NT2/D1 (cell line): ENCODE data around the gene TPP1.

Experiments
- DNase-seq: peaks from one replicate; pipeline ENCODE4 v3.0.0-alpha.2; 2011; ENCODE audit warnings: low read depth, low spot score
- H3K27me3 ChIP-seq: 2 replicates; pipeline ENCODE4 v1.6.0; 2011; ENCODE audit warnings: mild to moderate bottlenecking; ENCODE audit not compliant: insufficient read length, insufficient read depth
- H3K36me3 ChIP-seq: 2 replicates; pipeline ENCODE4 v1.6.1; 2011; ENCODE audit warnings: mild to moderate bottlenecking, low read length, mixed read lengths; ENCODE audit not compliant: insufficient read depth, insufficient read length
- H3K4me1 ChIP-seq: 2 replicates; pipeline ENCODE4 v1.5.1; 2011; ENCODE audit not compliant: insufficient read depth, insufficient read length
- H3K4me3 ChIP-seq: 2 replicates; pipeline ENCODE4 v1.5.1; 2011; ENCODE audit warnings: low read depth; ENCODE audit not compliant: insufficient read length
- H3K9ac ChIP-seq: 2 replicates; pipeline ENCODE4 v1.6.0; 2011; ENCODE audit warnings: low read depth; ENCODE audit not compliant: insufficient read length
- H3K9me3 ChIP-seq: 2 replicates; pipeline ENCODE4 v1.5.1; 2011; ENCODE audit warnings: mild to moderate bottlenecking, low read length; ENCODE audit not compliant: insufficient read depth
- SUZ12 ChIP-seq: IDR thresholded peaks from 2 replicates; pipeline ENCODE4 v1.6.1; 2011; ENCODE audit not compliant: insufficient read length, insufficient read depth; ENCODE audit errors: extremely low read depth
- YY1 ChIP-seq: IDR thresholded peaks from 2 replicates; pipeline ENCODE4 v1.6.1; 2011; ENCODE audit not compliant: insufficient read length, insufficient read depth
- ZNF274 ChIP-seq: IDR thresholded peaks from 2 replicates; pipeline ENCODE4 v1.6.1; 2011; ENCODE audit warnings: mild to moderate bottlenecking, low read depth, low read length

Gene TPP1

DNA sequence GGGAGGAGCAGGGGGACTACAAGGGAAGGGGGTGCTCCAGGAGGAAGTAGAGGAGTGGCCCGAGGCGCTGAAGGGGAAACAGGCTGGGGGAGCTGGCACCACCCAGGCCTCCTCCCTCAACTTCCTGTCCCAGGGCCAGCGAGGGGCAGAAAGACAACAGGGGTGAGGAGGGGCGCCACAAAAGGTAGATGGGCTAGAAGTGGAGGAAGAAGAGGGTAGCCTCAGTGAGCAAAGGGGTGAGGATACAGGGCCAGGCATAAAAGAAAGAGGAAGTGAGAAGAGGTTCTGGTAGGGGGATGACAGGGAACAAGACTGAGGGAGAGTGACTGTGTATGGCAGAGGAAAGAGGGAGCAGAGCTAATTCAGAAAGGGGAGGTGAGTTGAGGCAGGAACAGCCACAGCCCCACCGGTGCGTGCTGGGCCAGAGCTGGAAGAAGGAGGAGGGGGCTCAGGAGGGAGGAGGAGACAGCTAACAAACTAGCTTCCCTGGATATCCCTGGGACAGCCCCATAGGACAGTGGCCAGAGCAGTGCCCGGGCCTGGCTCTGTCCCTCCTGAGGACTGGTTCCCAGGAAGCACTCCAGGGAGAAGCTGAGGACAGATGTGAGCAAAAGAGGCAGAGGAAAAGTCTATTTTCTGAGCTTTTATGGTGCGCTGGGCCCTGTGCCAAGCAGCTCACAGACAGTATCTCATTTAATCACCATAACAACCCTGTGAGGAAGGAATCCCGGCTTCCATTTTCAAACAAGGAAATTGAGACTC is 27.9 kb upstream of the TPP1 start:
- DNase-seq: no peak
- no peaks in the 10 kb centered on the region for H3K9me3 ChIP-seq
- no peaks in the 10 kb centered on the region for H3K4me1 ChIP-seq
- no peak for TF ChIP-seq YY1
- TF ChIP-seq ZNF274: no peak
- no peak for TF ChIP-seq SUZ12
- H3K36me3 ChIP-seq: peaks cover 3% of the 10 kb centered on the region
- no peak overlapping the region for H3K9ac ChIP-seq
- H3K4me3 ChIP-seq: no peak overlapping the region
- no peaks in the 10 kb centered on the region for H3K27me3 ChIP-seq

- H3K4me1 ChIP-seq: peaks cover 2% of the 10 kb centered on the region
- TF ChIP-seq YY1: no peak
- no peak for TF ChIP-seq SUZ12
- TF ChIP-seq ZNF274: no peak
- H3K4me3 ChIP-seq: no peak overlapping the region
- H3K9ac ChIP-seq: no peak overlapping the region
- H3K27me3 ChIP-seq: no peaks in the 10 kb centered on the region
- no peaks in the 10 kb centered on the region for H3K9me3 ChIP-seq
- peaks cover 3% of the 10 kb centered on the region for H3K36me3 ChIP-seq
- no peak for DNase-seq
Measured at GRCh38 chr11:6646576-6646917, 27.3 kb upstream of the TPP1 start.

DNA sequence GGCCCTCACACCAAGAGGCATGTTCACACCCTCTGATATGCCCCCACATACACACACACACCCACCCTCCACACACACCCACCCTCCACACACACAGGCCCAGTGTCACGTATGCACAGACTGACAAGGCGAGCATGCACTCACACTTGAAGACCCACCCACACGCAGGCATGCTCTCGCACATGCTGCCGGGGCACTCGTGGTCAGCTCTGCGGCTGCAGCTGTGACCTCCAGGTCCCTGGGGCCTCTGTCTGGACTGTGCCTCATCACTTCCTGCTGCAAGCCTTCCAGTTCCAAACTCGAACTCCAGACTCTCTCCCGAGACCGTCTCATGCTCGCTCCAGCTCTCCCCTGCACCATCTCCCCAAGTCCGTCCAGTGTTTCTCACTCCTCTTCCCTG is 26.8 kb upstream of the TPP1 start:
- no peak for DNase-seq
- H3K9me3 ChIP-seq: no peaks in the 10 kb centered on the region
- peaks cover 5% of the 10 kb centered on the region for H3K36me3 ChIP-seq
- peaks cover 2% of the 10 kb centered on the region for H3K4me1 ChIP-seq
- H3K27me3 ChIP-seq: no peaks in the 10 kb centered on the region
- H3K9ac ChIP-seq: no peak overlapping the region
- TF ChIP-seq ZNF274 (no peak), SUZ12 (no peak), YY1 (no peak)
- H3K4me3 ChIP-seq: no peak overlapping the region

GRCh38 chr11:6642957-6643356 is 23.7 kb upstream of the TPP1 start:
- Histone ChIP-seq H3K27me3 (no peaks in the 10 kb centered on the region), H3K4me1 (peaks cover 4% of the 10 kb centered on the region), H3K4me3 (no peak overlapping the region), H3K36me3 (peaks cover 21% of the 10 kb centered on the region), H3K9ac (no peak overlapping the region), H3K9me3 (no peaks in the 10 kb centered on the region)
- TF ChIP-seq ZNF274 (no peak), YY1 (no peak), SUZ12 (no peak)
- DNase-seq: no peak

GRCh38 chr11:6640985-6641701 is 21.9 kb upstream of the TPP1 start:
- no peak overlapping the region for H3K4me3 ChIP-seq
- H3K9me3 ChIP-seq: no peaks in the 10 kb centered on the region
- no peak for DNase-seq
- peaks cover 4% of the 10 kb centered on the region for H3K4me1 ChIP-seq
- H3K27me3 ChIP-seq: no peaks in the 10 kb centered on the region
- H3K36me3 ChIP-seq: peaks cover 21% of the 10 kb centered on the region
- no peak for TF ChIP-seq SUZ12
- TF ChIP-seq ZNF274: no peak
- no peak for TF ChIP-seq YY1
- H3K9ac ChIP-seq: no peak overlapping the region

DNA sequence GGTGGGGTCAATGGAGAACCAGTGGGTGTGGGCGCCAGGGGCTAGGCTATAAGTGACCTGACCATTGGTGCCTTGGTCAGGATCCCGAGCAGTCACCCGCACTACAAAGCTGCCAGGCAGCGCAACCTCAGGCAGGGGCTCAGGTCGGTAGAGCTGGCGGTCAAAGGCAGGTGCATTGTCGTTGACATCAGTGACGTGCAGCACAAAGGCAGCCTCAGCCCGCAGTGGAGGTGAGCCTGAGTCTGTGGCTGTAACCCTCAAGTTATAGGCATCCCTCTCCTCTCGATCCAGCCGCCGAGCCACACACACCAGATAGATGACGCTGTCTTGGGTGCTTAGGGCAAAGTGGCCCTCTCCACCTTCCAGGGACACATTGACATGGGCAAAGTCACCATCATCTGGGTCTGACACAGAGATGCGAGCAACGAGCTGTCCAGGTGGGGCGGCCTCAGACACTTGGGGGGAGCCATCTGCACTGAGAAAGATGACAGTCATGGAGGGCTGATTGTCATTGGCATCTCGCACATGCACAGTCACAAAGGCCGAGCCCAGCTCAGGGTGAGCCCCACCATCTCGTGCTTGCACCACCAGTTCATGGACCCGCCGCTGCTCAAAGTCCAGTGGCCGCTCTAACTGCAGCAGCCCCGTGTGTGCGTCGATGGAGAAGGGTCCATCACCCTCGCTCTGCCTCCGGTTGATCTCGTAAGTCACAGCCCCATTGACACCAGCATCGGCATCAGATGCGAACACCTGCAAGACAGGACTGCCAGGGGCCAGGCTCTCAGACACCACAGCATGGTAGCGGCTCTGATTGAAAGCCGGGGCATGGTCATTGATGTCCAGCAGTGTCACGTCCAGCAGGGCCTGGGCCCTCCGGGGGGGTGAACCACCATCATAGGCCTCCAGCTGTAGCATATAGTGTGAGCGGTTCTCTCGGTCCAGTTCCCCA is 21.1 kb upstream of the TPP1 start:
- Histone ChIP-seq H3K27me3 (no peaks in the 10 kb centered on the region), H3K36me3 (peaks cover 21% of the 10 kb centered on the region), H3K9ac (no peak overlapping the region), H3K4me3 (no peak overlapping the region), H3K4me1 (peaks cover 4% of the 10 kb centered on the region), H3K9me3 (no peaks in the 10 kb centered on the region)
- TF ChIP-seq YY1 (no peak), SUZ12 (no peak), ZNF274 (no peak)
- no peak for DNase-seq

DNA sequence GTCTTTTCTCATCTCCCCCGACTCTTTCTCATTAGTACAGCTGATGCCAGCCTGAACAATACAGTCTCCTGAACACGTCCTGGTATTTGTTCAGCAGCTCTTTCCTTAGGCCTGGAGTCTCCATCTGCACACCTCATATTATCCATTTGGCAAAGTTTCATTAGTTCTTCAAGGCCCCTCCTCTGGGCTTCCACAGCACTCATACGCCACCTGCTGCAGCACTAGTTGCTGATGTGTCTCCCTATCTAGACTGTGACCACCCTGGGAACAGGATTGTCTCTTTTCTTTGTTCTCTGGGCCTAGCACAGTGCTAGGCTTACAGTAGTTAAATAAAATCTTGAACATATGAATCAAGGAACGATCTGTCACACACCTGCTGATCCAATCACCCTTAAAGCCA is 19.2 kb upstream of the TPP1 start:
- Histone ChIP-seq H3K27me3 (no peaks in the 10 kb centered on the region), H3K9ac (no peak overlapping the region), H3K36me3 (peaks cover 27% of the 10 kb centered on the region), H3K9me3 (no peaks in the 10 kb centered on the region), H3K4me1 (peaks cover 4% of the 10 kb centered on the region), H3K4me3 (no peak overlapping the region)
- DNase-seq: no peak
- TF ChIP-seq ZNF274: no peak
- no peak for TF ChIP-seq YY1
- no peak for TF ChIP-seq SUZ12
